GM21786 (cell line): ENCODE results near the gene FAM110A.
"Not testable (repeated sequence)": the region's sequence is repeated elsewhere in the genome, so short reads cannot be mapped to it uniquely, and the experiment has no call there.

Experiments
- ATAC-seq: cut with Tn5 transposase; IDR thresholded peaks from one replicate; pipeline ENCODE4 v1.9.1; 2021; ENCODE audit not compliant: unreplicated experiment

FAM110A gene

GRCh38 chr20:833450-834150, at the start of gene FAM110A:
Gene FAM110A, plus strand, starts transcription at chr20:833715. Its CDS starts 11,090 bp downstream, at chr20:844805.
- ATAC-seq = peak; percentile 92

GRCh38 chr20:787825-788224, 45.7 kb upstream of the FAM110A start:
- no peak for ATAC-seq

GRCh38 chr20:791056-791455, 42.5 kb upstream of the FAM110A start:
- ATAC-seq = no peak

- no peak for ATAC-seq
Measured at GRCh38 chr20:792248-792647, 41.3 kb upstream of the FAM110A start.

GRCh38 chr20:796921-797320, 36.6 kb upstream of the FAM110A start:
- no peak for ATAC-seq

GRCh38 chr20:798746-799145, 34.8 kb upstream of the FAM110A start:
- not testable (repeated sequence) for ATAC-seq

GRCh38 chr20:800026-800425, 33.5 kb upstream of the FAM110A start:
- not testable (repeated sequence) for ATAC-seq

- ATAC-seq = no peak
Measured at GRCh38 chr20:801678-802077, 31.8 kb upstream of the FAM110A start.

GRCh38 chr20:805713-806112, 27.8 kb upstream of the FAM110A start:
- ATAC-seq = no peak

- not testable (repeated sequence) for ATAC-seq
Measured at GRCh38 chr20:811776-812434, 21.6 kb upstream of the FAM110A start.

GRCh38 chr20:812435-812814, 21.1 kb upstream of the FAM110A start:
- ATAC-seq = not testable (repeated sequence)

GRCh38 chr20:813390-813789, 20.1 kb upstream of the FAM110A start:
- no peak for ATAC-seq

- ATAC-seq = no peak
Measured at GRCh38 chr20:815226-815625, 18.3 kb upstream of the FAM110A start.

- no peak for ATAC-seq
Measured at GRCh38 chr20:815914-816606, 17.5 kb upstream of the FAM110A start.

- no peak for ATAC-seq
Measured at GRCh38 chr20:818001-818664, 15.4 kb upstream of the FAM110A start.

GRCh38 chr20:819680-820322, 13.7 kb upstream of the FAM110A start:
- ATAC-seq = no peak

- no peak for ATAC-seq
Measured at GRCh38 chr20:820323-820953, 13.1 kb upstream of the FAM110A start.

GRCh38 chr20:821046-821730, 12.3 kb upstream of the FAM110A start:
- no peak for ATAC-seq

- no peak for ATAC-seq
Measured at GRCh38 chr20:821731-822065, 11.8 kb upstream of the FAM110A start.
